CD4-positive, alpha-beta T cell treated with Interleukin-15 for 4 hours (primary cell): Measurements from ENCODE around the gene PTPRN2.
"Not testable (repeated sequence)": the region's sequence is repeated elsewhere in the genome, so short reads cannot be mapped to it uniquely, and the experiment has no call there.

ENCODE experiments used
- DNase-seq: peaks from one replicate; pipeline ENCODE4 v3.0.0-alpha.2; 2020; ENCODE audit warnings: low spot score

Gene PTPRN2

GRCh38 chr7:157751951-157752673 is 835.5 kb downstream of the PTPRN2 start:
- no peak for DNase-seq

- no peak for DNase-seq
Observed at GRCh38 chr7:157751406-157751805, 836.2 kb downstream of the PTPRN2 start.

GRCh38 chr7:157750291-157750690 is 837.3 kb downstream of the PTPRN2 start:
- DNase-seq, result no peak

GRCh38 chr7:157745721-157746709 is 841.6 kb downstream of the PTPRN2 start:
- DNase-seq, result no peak

GRCh38 chr7:157744786-157745601 is 842.6 kb downstream of the PTPRN2 start:
- DNase-seq, result no peak

GRCh38 chr7:157743781-157744525 is 843.7 kb downstream of the PTPRN2 start:
- no peak for DNase-seq

GRCh38 chr7:157740251-157740798 is 847.3 kb downstream of the PTPRN2 start:
- no peak for DNase-seq

GRCh38 chr7:157739650-157740049 is 848.0 kb downstream of the PTPRN2 start:
- no peak for DNase-seq

- no peak for DNase-seq
Observed at GRCh38 chr7:157739031-157739430, 848.6 kb downstream of the PTPRN2 start.

- no peak for DNase-seq
Observed at GRCh38 chr7:157738066-157738460, 849.6 kb downstream of the PTPRN2 start.

- no peak for DNase-seq
Observed at GRCh38 chr7:157737151-157738065, 850.2 kb downstream of the PTPRN2 start.

GRCh38 chr7:157736341-157736740 is 851.3 kb downstream of the PTPRN2 start:
- no peak for DNase-seq

- DNase-seq, result no peak
Observed at GRCh38 chr7:157735826-157736225, 851.8 kb downstream of the PTPRN2 start.

- no peak for DNase-seq
Observed at GRCh38 chr7:157734676-157735640, 852.7 kb downstream of the PTPRN2 start.

GRCh38 chr7:157733760-157734395 is 853.7 kb downstream of the PTPRN2 start:
- DNase-seq, result not testable (repeated sequence)

GRCh38 chr7:157731126-157731525 is 856.5 kb downstream of the PTPRN2 start:
- no peak for DNase-seq

- no peak for DNase-seq
Observed at GRCh38 chr7:157730614-157731013, 857.0 kb downstream of the PTPRN2 start.

- DNase-seq, result no peak
Observed at GRCh38 chr7:157729566-157729965, 858.1 kb downstream of the PTPRN2 start.
